CD4-positive, alpha-beta T cell treated with Interferon alpha-2 for 1 hour (primary cell): Measurements from ENCODE around the gene PSMB7.
"Not testable (repeated sequence)": the region's sequence is repeated elsewhere in the genome, so short reads cannot be mapped to it uniquely, and the experiment has no call there.

ENCODE experiments used
- DNase-seq, 2 donors: peaks; one replicate each; pipeline ENCODE4 v3.0.0-alpha.2; 2020 to 2022

Gene PSMB7

DNA sequence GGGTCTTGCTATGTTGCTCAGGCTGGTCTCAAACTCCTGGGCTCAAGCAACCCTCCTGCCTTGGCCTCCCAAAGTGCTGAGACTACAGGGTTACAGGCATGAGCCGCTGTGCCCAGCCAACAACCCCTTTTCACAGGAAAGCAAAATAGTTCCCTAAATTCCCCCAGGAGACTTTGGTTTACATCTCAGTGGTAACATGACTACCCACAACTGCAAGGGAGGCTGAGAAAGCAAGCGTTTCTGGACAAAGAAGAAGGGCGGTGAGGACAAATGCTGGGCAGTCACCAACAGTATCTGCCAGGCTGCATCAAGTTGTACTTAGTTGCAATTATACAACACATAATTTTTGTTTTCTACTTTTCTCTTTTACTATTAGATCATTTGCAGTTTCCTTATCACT, 27.6 kb upstream of the PSMB7 start:
- DNase-seq = no peak

DNA sequence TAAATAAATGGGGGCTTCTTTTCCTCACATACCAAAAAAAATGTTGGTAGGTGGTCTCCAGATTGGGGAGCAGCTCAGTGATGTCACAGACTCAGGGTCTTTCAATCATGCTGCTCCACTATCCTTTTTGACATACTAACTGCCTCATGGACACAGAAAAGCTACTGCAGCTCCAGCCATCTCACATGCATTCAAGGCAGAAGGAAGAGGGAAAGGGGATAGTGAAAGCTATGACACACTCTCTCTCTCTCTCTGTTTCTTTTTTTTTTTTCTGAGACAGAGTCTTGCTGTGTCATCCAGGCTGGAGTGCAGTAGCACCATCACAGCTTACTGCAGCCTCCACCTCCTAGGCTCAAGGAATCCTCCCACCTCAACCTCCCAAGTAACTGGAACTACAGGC, 27.1 kb upstream of the PSMB7 start:
- DNase-seq = no peak

DNA sequence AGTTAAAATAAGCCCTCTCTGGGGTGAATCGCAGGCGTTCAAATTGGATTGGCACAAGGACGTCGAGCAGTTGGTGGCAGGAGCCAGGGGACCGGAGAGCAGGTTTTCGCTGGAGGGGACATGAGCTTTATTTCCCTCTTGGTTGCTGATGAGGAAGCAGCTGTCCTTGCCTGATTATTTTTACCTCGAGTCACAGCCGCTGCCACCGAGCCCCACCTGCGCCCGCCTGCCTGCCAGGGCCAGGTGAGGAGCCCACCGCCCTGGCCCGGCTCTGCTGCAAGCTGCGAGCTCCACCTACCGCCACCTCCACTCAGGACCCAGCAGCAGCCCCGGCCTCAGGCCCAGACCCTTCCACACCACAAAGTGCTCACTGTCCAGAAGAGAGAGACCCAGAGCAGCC, 26.0 kb upstream of the PSMB7 start:
- DNase-seq = no peak

DNA sequence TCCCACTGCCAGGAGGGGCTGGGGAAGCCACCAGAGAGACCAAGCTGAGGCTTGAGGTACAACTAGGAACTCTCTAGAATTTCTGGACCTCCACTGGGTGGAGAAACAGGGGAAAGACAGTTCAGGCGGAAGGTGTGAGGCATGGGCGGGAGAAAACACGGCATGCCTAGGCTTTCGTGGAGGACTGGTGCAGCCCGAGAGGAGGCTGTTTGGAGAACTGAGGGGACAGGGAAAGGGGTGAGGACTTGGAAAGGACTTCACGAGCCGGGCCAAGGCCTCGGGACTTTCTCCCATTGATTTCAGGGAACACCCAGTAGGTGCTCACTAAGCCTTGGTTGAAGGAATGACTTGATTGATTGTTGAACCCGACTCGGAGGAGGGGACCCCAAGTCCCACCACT, 25.5 kb upstream of the PSMB7 start:
- DNase-seq = no peak

GRCh38 chr9:124439686-124440243, 24.5 kb upstream of the PSMB7 start:
- DNase-seq = no peak

- DNase-seq = no peak
Observed at GRCh38 chr9:124439086-124439485, 23.8 kb upstream of the PSMB7 start.

DNA sequence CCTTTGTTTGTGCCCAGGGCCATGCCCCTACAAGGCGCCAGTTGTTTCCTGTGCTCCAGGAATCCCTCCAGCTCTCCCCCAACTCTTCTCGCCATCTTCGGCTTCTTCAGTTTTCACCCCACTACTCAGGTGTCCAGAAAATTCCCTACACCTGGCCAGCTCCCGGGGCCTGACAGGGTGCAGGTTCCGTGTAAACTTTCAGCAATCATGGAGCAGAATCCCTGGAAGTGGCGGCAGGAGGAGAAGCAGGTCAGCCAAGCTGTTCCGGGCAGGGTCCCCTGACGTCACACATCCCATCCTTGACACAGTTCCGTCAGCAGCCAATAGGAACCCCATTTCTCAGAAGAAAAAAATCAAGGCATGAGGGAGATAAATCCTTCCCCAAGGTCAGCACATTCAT, 22.8 kb upstream of the PSMB7 start:
- no peak for DNase-seq

DNA sequence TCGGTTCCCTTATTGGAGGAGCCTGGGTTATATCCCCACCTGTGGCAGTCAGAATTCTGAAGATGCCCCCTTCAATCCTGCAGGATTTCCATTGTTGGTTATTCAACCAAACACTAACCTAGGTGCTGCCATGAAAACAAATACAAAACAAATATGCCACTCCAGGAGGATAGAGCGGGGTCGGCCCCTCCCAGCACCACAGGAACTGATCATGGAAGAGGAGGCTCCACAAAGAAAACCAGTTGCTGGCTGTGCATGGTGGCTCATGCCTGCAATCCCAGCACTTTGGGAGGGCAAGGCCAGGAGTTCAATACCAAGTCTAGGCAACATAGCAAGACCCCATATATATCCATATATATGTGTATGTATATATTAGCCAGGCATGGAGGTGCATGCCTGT, 21.8 kb upstream of the PSMB7 start:
- no peak for DNase-seq

DNA sequence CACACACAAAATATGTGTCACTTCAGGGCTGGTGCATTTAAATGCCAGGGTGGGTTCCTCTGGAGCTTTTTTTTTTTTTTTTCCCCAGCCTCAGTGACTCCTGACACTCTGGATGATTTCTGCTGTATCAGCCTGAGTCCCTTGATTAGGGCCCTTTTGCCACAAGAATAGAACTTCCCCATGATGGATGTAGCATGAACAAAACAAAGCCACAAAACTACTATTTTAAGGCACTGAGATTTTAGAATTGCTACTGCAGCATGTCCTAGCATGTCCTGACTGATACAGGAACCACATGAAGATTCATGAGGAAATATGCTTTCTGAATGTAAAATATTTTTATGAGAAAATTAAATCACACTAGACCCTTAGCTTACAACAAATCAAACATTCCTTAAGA, 21.1 kb upstream of the PSMB7 start:
- DNase-seq = no peak

DNA sequence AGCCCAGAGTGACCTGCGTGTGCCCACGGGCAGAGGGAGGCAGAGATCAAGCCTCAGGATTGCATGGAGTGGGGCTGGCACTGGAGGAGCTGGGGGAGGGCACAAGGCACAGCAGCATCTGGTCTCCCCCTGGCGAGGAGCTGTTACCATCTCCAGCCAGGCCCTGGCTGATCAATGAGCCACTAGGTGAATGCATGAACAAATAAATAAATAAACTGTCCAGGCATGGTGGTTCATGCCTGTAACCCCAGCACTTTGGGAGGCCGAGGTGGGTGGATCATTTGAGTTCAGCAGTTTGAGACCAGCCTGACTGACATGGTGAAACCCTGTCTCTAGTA, 14.3 kb upstream of the PSMB7 start:
- no peak for DNase-seq

DNA sequence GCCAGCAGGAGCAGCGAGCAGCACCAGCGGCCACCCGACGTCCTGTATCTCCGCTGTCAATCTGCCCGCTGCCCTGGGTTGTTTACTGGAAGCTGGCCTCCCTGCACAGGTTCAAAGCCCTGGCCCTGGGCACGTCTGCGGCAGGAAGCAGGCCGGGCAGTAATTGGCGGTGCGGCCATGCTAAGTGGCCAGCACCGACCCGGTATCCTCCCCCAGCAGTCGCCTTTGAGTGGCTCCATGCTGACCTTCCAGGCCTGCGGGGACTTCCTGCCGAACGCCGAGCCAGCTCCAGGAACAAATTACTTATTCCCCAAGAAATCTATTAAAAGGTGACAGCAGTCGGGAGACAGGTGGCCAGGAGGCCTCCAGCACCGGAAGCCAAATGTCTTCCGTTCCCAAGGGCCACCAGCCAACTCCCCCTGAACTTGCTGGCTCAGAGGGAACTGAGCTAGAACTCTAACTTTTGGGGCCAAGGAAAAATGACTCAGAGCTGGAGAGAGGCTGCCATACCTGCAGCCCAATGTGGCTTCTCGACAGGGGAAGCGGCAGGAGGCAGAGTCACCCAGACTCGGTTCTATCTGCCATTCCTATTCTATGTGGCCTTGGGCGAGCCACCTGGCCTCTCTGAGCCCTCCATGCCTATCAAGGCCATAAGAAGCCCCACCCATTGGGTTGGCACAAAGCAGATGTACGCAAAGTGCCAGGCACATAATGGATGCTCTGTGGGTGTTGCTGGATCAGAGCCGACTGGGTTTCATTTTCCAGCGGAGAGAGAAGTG, 13.7 kb upstream of the PSMB7 start:
- DNase-seq = no peak

DNA sequence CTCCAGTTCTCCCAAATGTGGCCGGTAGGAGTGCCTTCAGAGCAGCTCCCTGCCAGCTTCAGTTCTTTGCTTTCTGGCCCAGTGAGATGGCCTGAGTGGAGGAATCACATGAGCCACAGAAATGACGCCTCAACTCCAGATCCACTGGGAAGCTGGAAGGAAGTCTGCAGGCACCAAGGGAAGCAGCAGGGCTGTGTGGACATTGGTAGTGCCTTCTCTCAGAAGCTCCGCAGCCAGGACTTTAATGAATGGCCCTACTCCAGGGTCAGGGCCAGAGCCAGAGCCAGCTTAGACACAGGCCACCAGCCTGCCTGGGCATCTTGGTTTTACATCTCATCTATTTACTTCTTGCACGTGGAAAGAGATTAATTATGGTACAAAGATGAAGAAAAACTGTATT, 12.0 kb upstream of the PSMB7 start:
- DNase-seq = no peak

- DNase-seq = no peak
Observed at GRCh38 chr9:124426361-124426760, 11.1 kb upstream of the PSMB7 start.

- DNase-seq = not testable (repeated sequence)
Observed at GRCh38 chr9:124425733-124426132, 10.5 kb upstream of the PSMB7 start.

DNA sequence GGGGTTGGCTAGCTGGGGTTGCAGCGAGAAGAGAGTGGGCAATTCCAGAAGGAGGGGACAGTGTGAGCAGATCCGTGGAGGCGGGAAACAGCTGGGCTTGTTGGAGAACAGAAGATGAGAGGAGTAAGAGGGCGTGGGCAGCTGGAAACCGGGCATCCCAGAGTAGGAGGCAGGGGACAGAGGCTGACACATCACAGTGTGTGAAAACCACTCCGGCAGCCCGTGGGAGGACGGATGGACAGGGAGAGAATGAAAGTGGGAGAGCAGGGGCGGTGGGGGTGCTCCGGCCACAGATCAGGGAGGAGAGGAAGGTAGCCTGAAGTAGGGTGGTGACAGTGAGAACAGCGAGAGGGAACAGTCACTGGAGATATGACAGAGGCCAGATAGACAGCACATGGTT, 8.3 kb upstream of the PSMB7 start:
- no peak for DNase-seq

GRCh38 chr9:124423155-124423554, 7.9 kb upstream of the PSMB7 start:
- no peak for DNase-seq

- peak in 1 of 2 donors; percentile 12 for DNase-seq
Observed at GRCh38 chr9:124420991-124421543, 5.8 kb upstream of the PSMB7 start.

DNA sequence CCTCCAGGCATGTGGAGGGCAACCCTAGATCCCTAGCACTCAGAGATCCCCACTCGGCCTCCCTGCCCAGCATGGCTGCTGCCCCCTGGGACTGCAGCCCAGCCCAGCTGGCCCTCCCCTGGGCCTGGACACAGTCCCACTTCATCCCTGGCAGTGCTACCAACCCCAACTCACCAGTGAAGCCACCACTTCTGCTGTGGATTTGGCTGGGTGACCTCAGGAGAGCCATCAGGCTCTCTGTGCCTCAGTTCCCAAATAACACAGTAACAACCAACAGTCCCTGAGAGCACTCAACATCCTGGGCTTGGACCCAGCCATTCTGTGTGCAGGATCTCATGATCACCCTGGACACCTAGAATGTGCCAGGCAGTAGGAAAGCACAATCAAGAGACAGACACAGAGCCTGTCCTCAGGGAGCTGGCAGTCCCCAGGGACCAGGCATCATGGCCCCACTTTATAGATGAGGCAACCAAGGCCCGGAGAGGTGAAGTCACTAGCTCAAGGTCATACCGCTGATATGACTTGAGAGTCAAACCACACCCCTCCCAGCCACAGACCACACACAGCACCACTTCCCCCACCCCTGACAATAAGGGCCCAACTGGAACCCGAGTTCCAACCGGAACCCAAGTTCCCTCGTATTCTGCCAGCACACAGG, 4.7 kb upstream of the PSMB7 start:
- DNase-seq = no peak

- no peak for DNase-seq
Observed at GRCh38 chr9:124415852-124416484, 726 bp upstream of the PSMB7 start.

- no peak for DNase-seq
Observed at GRCh38 chr9:124414612-124415011, 630 bp downstream of the PSMB7 start.

DNA sequence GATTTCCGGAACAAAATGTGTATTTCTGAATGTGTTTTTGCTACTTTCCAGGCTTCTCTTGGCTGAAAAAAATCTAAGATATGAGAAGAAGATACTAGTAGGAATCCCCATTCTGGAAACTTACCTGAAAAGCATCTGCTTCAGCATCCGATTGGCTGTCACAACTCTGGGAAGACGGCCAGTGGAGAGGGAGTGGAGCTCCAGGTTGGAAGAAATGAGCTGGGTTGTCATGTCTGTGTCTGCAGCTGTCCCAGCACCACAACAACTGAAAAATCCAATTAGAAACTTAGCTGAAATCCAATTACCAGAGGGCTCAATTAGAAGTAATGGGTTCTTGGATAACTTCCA, 3.0 kb downstream of the PSMB7 start:
- no peak for DNase-seq

GRCh38 chr9:124411514-124412227, 3.6 kb downstream of the PSMB7 start:
- DNase-seq = no peak

DNA sequence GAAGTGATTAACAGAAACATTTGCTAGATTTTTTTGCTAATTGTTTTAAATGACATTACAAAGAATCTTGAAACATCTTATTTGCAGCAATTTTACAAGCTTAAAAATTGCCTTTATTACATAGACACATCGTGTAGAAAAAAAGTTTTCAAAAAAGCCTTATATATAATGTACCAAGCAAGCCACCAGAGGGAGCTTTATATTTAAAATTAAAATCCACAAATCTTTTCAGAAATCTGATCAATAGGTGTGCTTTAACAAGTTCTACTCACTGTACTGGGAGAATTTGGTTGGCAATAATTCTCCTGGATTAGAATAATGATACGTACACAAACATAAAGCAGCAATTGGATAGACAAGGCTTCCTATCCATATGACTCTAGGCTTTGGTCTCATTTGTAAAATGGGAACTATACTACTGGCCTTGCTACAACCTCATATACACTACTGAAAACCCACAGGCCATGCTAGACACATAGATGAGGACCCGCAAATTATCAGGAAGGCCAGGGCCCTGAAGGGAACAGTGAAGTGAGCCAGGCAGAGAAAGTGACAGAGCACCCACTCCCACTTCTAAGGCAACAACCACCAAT, 4.8 kb downstream of the PSMB7 start:
- DNase-seq = no peak
